NCI-H1105 treated with DMSO at 0.1 percent for 48 hours (cell line): ENCODE results near the gene CSNK2B.

Experiments
- DNase-seq: peaks from one replicate; lab custom pipeline; 2025; lab: John Stamatoyannopoulos, UW

Gene CSNK2B

DNA sequence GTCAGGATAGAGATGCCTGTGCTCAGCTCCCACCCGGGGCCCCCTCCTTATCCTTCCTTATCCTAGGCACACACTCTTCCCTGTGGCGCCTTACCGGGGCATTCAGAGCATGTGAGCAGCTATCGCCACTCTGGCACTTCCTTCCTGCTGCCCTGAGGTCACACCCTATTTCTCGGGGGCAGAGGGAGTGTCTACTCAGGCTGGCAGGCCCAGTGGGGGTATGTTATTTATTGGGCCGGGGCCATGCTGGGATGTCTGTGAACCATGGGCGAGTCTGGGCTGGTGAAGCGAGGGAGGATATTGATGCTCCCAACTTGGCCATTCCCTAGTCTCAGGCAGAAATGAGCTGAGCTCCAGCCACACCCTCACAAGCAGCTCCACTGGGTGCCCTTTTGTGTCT lies 45.4 kb downstream of the CSNK2B start:
- no peak for DNase-seq

DNA sequence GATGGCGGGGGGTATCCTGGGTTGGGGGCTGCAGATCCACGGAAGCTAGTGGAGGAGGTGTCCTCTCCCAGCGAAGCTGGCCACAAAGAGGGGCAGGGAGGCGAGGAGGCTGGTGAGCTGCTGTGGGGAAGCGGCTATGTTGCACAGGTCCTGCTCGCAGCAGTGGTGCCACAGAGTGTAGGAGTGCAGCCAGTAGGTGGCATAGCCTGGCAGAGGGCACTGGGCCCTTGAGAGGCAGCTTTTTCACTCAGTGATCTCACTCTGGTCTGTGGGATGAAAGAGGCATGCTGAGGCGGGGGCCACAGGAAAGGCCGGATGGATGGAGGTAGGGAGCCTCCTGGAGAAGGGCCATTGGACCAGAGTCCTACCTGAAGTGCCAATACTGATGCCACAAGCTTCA lies 46.4 kb downstream of the CSNK2B start:
- DNase-seq, result no peak

DNA sequence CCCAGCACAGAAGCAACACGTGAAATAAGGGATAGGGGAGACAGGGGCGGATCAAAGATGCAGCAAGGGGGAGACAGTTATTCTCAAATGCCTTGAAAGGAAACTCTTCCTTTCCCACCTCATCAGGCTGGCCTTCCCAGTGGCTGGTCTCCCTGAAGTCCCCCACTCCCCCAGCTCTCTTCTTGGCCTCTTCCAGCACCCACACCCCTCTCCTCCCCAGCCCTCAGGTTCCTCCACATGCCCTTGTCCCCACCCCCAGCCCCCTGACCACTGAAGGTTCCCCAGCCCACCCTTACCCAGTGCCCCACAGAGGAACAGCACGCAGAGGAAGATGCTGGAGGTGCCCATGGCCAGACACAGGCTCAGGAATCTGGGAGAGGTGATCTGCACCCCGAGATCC lies 47.6 kb downstream of the CSNK2B start:
- no peak for DNase-seq

DNA sequence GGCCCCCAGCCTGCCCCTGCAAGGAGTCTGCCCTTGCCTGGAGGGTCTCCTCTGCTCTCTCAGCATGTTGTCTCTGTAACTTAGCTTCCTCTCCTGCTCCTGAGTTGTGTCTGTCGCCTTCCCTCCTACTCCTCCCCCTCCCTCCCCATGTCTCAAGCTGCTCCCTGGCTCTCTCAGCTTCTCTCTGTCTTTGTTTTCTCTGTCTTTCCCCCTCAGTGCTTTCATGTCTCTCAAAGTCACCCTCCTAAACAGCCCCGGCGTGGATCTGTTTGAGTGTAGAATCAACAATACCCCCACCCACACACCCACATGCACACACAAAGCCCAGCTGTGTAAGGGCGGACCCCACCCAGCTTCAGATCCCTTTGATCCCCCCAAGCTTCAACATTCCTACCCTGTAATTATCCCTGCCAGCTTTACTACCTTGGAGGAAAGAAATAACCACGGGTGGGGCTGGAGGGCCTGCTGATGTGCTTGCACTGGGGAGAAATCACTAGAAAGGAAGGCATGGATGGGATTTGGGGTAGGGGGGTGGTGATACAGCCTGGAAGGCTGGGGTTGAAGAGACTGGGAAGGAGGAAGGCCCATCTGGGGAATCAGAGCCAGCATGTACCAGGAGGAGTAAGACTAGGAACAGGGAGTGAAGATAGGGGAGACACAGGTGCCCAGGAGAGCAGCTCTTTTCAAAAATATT lies 48.3 kb downstream of the CSNK2B start:
- no peak for DNase-seq

DNA sequence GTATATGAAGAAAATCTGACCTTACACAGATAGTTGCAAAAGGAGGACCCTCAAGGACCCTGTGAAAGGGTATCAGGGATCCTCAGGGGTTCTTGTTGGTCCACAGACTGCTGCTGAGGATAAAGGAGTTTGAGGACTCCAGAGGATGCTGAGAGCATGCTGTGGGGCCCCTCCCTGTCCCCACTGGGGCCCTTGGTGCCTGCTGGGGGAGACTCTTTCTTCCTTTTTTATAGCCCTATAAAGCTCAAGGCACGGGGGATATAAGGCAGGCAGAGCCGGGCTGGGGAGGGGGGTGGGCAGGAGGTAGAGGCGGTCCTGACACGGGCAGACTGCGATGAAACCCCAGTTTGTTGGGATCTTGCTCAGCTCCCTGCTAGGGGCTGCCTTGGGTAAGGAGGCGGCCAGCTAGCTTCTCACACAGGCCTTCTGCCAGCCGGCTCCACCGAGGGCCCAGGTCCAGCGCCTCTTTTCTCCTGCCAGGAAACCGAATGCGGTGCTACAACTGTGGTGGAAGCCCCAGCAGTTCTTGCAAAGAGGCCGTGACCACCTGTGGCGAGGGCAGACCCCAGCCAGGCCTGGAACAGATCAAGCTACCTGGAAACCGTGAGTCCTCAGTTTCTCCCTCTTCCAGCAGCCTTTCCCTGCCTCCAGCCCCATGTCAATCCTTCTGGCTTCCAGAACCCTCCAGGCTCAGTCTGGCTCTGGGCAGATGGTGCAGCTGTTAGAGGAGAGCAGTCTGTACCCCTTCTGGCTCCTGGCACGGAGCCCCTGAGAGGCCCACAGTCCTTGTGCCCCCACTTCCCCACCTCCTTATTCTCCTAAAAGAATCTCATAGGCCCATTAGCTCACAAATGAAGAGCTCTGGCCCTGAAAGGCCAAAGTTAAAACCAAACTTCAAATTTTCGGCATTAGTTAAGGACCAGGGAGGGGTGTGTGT lies 49.4 kb downstream of the CSNK2B start, which contains the start of gene LY6G6D:
Gene LY6G6D, plus strand, starts transcription at position 327 of the 937 bp plus-strand sequence. Its CDS starts 8 bp downstream, at position 335.
- no peak for DNase-seq

DNA sequence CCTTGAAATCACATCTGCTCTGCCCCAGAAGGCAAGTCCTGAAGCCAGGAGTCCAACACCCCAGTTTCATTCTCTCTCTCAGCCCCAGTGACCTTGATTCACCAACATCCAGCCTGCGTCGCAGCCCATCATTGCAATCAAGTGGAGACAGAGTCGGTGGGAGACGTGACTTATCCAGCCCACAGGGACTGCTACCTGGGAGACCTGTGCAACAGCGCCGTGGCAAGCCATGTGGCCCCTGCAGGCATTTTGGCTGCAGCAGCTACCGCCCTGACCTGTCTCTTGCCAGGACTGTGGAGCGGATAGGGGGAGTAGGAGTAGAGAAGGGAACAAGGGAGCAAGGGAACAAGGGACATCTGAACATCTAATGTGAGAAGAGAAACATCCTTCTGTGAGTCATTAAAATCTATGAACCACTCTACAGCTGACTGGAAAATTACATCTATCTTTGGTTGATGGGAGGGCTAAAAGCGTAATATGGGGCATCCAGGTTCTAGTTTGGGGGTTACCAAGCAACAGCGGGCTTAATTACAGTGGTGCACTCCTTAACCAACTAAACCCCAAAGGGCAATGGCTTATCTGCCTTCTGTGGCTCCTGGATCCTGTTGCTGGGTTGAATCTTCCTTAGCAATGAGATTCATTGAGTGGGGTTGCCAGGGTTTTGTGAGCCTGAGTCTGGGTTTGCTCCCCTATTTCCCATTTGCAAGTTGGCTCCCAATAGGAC lies 51.8 kb downstream of the CSNK2B start:
- no peak for DNase-seq

DNA sequence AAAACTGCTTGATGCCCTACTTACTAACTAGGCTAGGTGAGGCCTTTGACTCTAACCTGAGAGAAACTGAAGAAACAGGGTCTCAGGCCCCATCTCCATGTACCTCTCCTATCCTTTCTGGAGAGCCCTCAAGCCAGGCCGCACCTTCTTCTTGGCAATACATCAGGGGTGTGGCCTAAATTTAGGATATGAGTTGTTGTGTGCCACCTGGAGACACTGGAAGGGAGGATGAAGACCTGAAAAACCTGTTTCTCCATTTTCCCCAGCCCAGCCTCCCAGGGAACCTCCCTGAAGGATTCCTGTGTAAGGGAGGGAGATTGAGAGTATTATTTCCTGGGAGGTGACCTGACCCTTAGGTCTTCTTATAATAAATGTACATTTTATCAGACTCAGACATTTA lies 52.4 kb downstream of the CSNK2B start:
- DNase-seq, result peak; percentile 23

DNA sequence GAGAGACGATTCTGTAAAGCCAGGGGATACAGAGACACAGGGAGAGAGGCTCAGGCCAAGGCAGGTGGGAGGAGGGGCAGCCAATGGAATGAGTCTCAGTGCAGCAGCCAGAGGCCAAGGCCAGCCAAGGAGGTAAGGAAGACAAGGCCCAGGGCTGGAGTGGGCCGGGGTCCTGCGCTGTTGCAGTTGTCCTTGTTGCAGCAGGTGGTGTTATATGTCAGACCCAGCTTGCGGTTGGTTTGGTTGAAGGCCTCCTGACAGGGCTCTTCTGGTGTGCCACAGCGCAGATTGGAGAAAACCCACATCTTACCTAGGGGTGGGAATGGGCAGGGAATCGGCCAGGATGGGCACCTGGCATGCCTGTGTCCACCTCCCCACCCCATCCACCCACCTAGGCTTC lies 53.1 kb downstream of the CSNK2B start:
- no peak for DNase-seq
